ENCODE measurements around the gene CD2BP2.
"Not testable (repeated sequence)": the region's sequence is repeated elsewhere in the genome, so short reads cannot be mapped to it uniquely, and the experiment has no call there.

CD2BP2 gene

DNA sequence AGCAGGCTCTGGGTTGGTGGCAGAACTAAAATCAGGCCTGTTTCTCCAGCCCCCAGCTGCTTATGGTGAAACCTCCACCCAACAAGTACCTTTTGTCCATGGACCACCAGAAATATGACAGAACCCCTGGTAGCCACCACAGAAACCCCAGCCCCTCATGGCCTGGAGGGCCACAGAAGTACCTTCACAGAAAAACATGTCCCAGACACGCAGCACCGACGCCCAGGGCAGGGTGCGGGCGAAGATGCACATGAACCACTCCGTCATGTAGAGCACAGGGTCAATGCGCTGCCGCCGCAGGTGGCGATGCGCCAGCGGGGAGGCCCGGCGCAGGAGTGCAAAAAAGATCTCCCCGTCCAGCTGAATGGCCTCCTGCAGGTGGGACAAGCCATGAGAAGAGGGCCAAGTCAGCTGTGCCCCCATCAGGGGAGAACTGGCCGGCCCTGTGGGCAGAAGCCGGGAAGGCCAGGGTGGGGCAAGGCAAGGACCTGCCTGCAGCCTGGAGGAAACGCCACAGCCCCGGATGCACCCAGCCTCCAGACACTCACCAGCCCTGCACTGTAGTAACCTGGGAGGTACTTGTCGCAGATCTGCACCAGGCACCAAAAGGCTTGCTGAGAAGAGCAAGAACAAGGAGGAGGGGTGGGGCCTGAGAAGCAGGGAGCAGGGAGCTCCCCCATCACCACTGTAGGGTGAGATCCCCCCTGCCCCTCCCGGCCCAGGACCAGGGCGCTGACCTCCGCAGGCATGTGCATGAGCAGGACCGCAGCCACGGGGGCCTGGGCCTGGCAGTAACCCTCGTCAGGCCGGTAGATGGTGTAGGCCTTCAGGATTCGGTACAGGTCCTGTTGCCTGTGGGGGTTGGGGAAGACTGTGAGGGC lies 4.1 kb upstream of the CD2BP2 start:
- no peak for DNase-seq

DNA sequence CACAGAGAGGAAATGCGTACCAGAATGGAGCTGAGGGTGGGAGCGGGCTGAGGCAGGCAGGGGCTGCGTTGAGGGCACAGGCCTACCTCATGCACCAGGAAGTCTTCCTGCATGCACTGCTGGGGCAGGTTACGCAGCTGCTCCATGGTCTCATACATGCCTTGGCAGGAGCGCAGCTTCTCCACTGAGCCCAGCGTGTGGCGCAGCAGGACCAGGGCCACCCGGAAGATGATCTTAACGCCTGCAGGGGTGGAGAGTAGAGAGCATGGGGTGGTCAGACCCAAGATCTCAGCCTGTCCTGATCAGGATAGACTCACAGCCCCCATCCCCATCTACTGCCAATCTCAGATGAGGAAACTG lies 3.4 kb upstream of the CD2BP2 start:
- DNase-seq: no peak

GRCh38 chr16:30357715-30358576 lies 2.8 kb upstream of the CD2BP2 start:
- DNase-seq: no peak

- DNase-seq: no peak
Measured at GRCh38 chr16:30357085-30357714, 2.1 kb upstream of the CD2BP2 start.

GRCh38 chr16:30356401-30357084 lies 1.4 kb upstream of the CD2BP2 start:
- DNase-seq: no peak

DNA sequence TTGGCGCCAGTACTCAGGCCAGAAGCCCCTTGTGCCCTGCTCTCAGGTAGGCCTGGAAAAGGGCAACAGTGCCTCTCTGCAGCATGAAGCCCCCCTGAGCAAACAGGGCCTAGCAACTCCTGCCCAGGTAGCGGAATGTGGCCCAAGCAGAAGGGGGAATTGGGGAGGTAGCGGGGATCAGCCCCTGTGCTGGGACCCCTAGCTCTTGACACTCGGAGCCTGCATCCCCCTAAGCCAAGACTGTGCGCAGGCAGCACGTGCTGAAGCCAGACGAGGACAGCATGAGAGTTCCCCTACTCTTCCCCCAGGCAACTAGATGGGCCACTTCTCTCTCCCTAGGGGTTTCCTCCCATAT lies 823 bp upstream of the CD2BP2 start:
- no peak for DNase-seq

GRCh38 chr16:30354423-30355143 lies 525 bp downstream of the CD2BP2 start:
- no peak for DNase-seq

GRCh38 chr16:30353438-30354129 lies 1.5 kb downstream of the CD2BP2 start:
- no peak for DNase-seq

DNA sequence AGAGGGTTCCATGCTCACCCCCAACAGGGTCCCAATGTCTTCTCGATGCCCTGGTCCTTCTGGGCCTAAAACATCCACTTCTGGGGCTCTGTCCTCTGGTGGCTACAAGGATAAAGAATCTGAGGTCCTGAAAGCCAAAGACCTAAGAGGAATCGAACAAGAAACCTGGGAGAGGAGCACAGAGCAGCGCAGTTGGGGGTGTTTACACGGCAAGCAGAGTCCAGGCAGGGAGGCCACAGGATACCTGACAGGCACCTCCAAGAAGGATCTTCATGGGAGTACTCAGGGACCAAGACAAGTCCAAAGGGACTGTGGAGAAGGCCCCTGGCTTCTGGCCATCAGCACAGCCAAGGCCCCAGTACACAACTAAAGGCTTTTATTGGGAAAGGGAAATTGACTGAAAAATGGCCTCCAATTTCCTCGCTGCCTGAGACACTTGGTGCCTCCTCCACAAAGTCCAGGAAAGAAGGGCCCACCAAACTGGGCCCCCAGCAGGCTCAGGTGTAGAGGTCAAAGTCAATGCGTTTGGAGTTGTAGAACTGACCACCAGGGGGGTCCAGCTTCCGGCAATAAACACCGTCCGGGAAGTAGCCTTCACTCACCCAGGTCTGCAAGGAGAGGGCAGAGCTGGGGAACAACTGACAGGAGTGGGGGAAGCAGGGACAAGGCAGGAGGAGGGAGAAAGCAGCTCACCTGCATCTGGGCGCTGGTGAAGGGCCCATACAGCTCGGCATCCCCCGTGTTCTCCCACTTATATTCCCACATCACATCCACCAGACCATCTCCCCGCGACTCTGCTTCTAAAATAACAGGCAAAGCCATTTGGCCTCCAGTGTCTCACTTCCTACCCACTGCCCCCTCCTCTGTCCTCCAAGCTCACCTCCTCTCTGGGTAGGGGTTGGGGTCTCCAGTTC lies 2.4 kb downstream of the CD2BP2 start:
- DNase-seq: no peak

GRCh38 chr16:30351586-30352419 lies 3.3 kb downstream of the CD2BP2 start:
- DNase-seq: no peak

DNA sequence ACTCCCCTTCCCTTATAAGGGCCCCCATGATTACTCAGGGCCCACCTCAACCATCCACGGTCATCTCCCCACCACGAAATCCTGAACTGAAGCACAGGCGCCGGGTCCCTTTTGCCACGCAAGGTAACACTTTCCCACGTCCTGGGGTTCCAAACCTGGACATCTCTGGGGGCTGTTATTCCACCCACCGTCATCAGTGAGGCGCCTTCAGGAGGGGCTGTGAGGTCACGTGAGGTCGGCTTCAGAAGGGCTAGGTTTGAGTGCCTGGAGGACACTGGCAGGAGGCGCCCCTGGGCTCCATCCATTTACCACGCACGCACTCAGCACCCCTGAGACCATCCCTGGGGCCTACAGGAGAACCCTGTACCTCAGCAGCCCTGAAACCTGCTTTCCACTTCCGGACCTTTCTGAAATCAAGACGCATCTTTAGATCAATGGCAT lies 4.1 kb downstream of the CD2BP2 start:
- DNase-seq: no peak

DNA sequence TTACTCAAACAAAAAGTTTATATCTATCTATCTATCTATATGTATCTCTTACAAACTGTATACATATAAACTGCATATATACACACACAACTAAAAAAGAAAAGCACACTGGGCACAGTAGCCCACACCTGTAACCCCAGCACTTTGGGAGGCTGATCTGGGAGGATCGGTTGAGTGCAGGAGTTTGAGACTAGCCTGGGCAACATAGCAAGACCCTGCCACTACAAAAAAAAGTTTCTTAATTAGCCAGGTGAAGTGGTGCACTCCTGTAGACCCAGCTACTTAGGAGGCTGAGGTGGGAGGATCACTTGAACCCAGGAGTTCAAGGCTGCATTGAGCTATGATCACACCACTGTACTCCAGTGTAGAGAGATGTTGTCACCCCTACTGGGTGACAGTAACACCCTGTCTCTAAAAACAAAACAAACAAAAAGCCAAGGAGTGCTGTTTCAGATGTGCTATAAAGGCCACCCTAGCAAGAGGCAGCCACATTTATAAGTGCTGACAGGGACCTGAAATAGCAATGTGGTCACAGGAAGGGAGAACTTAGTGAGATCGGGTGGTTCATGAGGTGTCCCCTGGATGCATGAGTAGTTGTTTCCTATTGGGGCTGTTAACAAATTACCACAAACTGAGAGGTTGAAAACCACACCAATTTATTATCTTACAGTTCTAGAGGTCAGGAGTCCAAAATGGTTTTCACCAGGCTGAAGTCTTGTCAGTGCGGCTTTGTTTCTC lies 4.8 kb downstream of the CD2BP2 start:
- DNase-seq: no peak

- no peak for DNase-seq
Measured at GRCh38 chr16:30349675-30350074, 5.4 kb downstream of the CD2BP2 start.

DNA sequence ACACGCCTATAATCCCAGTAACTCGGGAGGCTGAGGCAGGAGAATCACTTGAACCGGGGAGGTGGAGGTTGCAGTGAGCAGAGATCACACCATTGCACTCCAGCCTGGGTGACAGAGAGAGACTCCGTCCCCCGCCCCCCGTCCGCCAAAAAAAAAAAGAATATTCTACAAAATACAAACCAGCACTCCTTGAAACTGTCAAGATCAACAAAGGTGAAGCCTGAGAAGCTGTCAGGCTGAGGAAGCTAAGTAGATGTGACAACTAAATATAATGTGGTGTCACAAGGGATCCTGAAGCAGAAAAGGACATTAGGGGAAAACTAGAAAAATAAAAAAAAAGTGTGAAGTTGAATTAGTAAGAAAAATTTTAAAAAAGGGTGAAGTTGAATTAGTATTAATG lies 6.2 kb downstream of the CD2BP2 start:
- DNase-seq: no peak

GRCh38 chr16:30348113-30348512 lies 7.0 kb downstream of the CD2BP2 start:
- DNase-seq: no peak

GRCh38 chr16:30346286-30346685 lies 8.8 kb downstream of the CD2BP2 start:
- no peak for DNase-seq

- DNase-seq: not testable (repeated sequence)
Measured at GRCh38 chr16:30343491-30343820, 11.7 kb downstream of the CD2BP2 start.

DNA sequence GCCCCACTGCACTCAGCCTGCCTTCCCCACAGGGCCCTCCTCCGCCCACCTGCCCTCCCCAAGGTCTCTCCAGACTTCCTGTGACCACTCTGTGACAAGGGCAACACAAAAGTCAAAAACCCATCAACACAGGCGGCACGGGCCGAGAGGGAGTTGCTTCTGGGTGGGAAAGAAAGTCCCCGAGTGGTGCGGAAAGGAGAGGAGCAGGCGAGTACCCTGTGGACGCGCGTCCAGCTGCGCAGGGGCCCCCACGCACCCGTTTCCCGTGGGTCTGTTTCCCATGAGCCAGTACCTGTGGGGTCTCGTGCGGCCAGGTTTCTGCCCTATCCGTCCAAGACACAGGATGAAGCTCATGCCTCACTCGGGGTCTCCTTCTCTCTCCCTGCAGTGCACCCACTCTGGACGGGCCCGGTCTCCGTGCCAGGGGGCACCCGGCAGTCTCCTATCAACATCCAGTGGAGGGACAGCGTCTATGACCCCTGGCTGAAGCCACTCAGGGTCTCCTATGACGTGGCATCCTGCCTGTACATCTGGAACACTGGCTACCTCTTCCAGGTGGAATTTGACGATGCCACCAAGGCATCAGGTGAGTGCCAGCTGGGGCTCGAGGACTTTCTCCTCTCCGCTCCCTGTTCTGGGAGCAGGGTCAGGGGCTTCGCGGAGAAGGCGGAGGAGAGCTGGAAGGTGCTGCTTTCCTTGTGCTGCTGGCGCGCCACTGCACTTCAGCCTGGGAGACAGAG lies 12.2 kb downstream of the CD2BP2 start:
- DNase-seq: no peak
